Measurements from ENCODE around the gene ARID1B.

The ARID1B gene

GRCh38 chr6:157064502-157064901 is 287.3 kb downstream of the ARID1B start:
- DNase-seq = no peak

GRCh38 chr6:157065366-157065765 is 288.2 kb downstream of the ARID1B start:
- no peak for DNase-seq

GRCh38 chr6:157066781-157067491 is 289.8 kb downstream of the ARID1B start:
- DNase-seq = no peak

GRCh38 chr6:157067507-157067906 is 290.3 kb downstream of the ARID1B start:
- no peak for DNase-seq

GRCh38 chr6:157068691-157069324 is 291.6 kb downstream of the ARID1B start:
- no peak for DNase-seq

GRCh38 chr6:157069585-157069984 is 292.4 kb downstream of the ARID1B start:
- DNase-seq = no peak

- DNase-seq = no peak
Measured at GRCh38 chr6:157070403-157071107, 293.4 kb downstream of the ARID1B start.

GRCh38 chr6:157072128-157072527 is 294.9 kb downstream of the ARID1B start:
- no peak for DNase-seq

- no peak for DNase-seq
Measured at GRCh38 chr6:157073596-157073995, 296.4 kb downstream of the ARID1B start.

- DNase-seq = no peak
Measured at GRCh38 chr6:157074969-157075368, 297.8 kb downstream of the ARID1B start.

- no peak for DNase-seq
Measured at GRCh38 chr6:157075549-157076450, 298.6 kb downstream of the ARID1B start.

- no peak for DNase-seq
Measured at GRCh38 chr6:157076451-157076822, 299.3 kb downstream of the ARID1B start.

- no peak for DNase-seq
Measured at GRCh38 chr6:157077251-157077650, 300.1 kb downstream of the ARID1B start.

GRCh38 chr6:157078326-157078725 is 301.1 kb downstream of the ARID1B start:
- no peak for DNase-seq

GRCh38 chr6:157079277-157079676 is 302.1 kb downstream of the ARID1B start:
- no peak for DNase-seq

- no peak for DNase-seq
Measured at GRCh38 chr6:157079771-157080170, 302.6 kb downstream of the ARID1B start.

GRCh38 chr6:157080986-157081391 is 303.8 kb downstream of the ARID1B start:
- DNase-seq = no peak

- DNase-seq = no peak
Measured at GRCh38 chr6:157083343-157083742, 306.2 kb downstream of the ARID1B start.

- no peak for DNase-seq
Measured at GRCh38 chr6:157086632-157087031, 309.5 kb downstream of the ARID1B start.

- no peak for DNase-seq
Measured at GRCh38 chr6:157087974-157088373, 310.8 kb downstream of the ARID1B start.

GRCh38 chr6:157088841-157089240 is 311.7 kb downstream of the ARID1B start:
- DNase-seq = no peak

GRCh38 chr6:157089258-157089657 is 312.1 kb downstream of the ARID1B start:
- no peak for DNase-seq

GRCh38 chr6:157089851-157090250 is 312.7 kb downstream of the ARID1B start:
- no peak for DNase-seq
